ENCODE data around the gene CLDN20.

DNA sequence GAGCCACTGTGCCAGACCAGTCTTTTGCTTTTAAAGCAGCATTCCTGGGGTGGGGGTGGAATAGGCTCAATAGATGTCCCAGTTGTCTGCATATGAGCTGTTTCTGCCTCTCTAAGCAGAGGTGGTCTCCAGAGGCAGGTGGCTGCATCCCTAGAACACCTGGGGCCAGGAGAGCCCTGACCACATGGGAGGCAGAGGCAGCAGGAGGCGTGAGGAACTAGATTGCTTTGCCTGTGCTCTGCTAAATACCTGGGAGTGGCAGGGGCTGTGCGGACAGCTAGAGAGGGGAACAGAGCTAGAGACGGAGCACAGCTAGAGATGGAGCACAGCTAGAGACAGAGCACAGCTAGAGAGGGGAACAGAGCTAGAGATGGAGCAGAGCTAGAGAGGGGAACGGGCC lies 29.1 kb upstream of the CLDN20 start:
- TF ChIP-seq POLR2AphosphoS5 (IDR thresholded peaks at IDR 0.05; ENCODE audit: insufficient read depth, low read depth, low read length): no peak
- TF ChIP-seq, protein P1, sequence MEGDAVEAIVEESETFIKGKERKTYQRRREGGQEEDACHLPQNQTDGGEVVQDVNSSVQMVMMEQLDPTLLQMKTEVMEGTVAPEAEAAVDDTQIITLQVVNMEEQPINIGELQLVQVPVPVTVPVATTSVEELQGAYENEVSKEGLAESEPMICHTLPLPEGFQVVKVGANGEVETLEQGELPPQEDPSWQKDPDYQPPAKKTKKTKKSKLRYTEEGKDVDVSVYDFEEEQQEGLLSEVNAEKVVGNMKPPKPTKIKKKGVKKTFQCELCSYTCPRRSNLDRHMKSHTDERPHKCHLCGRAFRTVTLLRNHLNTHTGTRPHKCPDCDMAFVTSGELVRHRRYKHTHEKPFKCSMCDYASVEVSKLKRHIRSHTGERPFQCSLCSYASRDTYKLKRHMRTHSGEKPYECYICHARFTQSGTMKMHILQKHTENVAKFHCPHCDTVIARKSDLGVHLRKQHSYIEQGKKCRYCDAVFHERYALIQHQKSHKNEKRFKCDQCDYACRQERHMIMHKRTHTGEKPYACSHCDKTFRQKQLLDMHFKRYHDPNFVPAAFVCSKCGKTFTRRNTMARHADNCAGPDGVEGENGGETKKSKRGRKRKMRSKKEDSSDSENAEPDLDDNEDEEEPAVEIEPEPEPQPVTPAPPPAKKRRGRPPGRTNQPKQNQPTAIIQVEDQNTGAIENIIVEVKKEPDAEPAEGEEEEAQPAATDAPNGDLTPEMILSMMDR (IDR thresholded peaks at IDR 0.05; ENCODE audit: extremely low read depth in 1 of 2, insufficient read depth in 1 of 2, low read depth in 1 of 2, low read length in 2 of 2): no peak
- no peak for TF ChIP-seq EZH2 (IDR thresholded peaks at IDR 0.05; ENCODE audit: borderline replicate concordance, low read depth, low read length, severe bottlenecking)
- no peak for TF ChIP-seq POLR2A (IDR thresholded peaks at IDR 0.05; ENCODE audit: low read depth, low read length)
- TF ChIP-seq JUN (IDR thresholded peaks at IDR 0.05; ENCODE audit: borderline replicate concordance, insufficient read depth, insufficient read length, low read depth): no peak
- TF ChIP-seq, protein P2, sequence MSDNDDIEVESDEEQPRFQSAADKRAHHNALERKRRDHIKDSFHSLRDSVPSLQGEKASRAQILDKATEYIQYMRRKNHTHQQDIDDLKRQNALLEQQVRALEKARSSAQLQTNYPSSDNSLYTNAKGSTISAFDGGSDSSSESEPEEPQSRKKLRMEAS (IDR thresholded peaks at IDR 0.05; ENCODE audit: insufficient read depth, insufficient read length): no peak
- TF ChIP-seq MYC (IDR thresholded peaks at IDR 0.05; ENCODE audit: low read depth, low read length): no peak
- no peak for TF ChIP-seq FOS (IDR thresholded peaks at IDR 0.05; ENCODE audit: borderline replicate concordance, insufficient read depth, low read length)
- TF ChIP-seq GATA2 (IDR thresholded peaks at IDR 0.05; ENCODE audit: insufficient read depth, insufficient read length, low read depth, low read length): no peak

All from endothelial cell of umbilical vein (primary cell).